Endometrial microvascular endothelial cells (primary cell): ENCODE results near the gene PTPRC. TPM values are rescaled to one million over a fixed set of nuclear protein-coding genes. Genes with fewer than 3 reads are reported as not detected.

Experiments
- in situ Hi-C: cut with HindIII; loops from 2 replicates; pipeline ENCODE4 v1.10.0; 2017; ENCODE audit warnings: low sequenced_read_pairs, low pct_unique_long_range_greater_than_20kb; ENCODE audit errors: inconsistent ontology term
- total RNA-seq: library from RNA; depleted of rRNA; stranded (reverse); fragments of >200 nt; gene quantifications from one replicate; pipeline ENCODE4 v1.2.3, GENCODE V29; 2015; ENCODE audit errors: inconsistent ontology term

Gene PTPRC
- total RNA-seq, 1 donor from 2014 or later, result not detected

GRCh38 chr1:198774421-198774820, 135.6 kb downstream of the PTPRC start:
- in situ Hi-C loops, result loop anchor here (25.0 kb wide), 2 partner anchors 138 to 338 kb away; no protein-coding TSS in a partner anchor

GRCh38 chr1:198775606-198776005, 136.8 kb downstream of the PTPRC start:
- in situ Hi-C loops, result no loop called here

GRCh38 chr1:198776602-198777029, 137.8 kb downstream of the PTPRC start:
- in situ Hi-C loops, result no loop called here

GRCh38 chr1:198778049-198778448, 139.2 kb downstream of the PTPRC start:
- in situ Hi-C loops, result no loop called here

GRCh38 chr1:198780376-198780775, 141.5 kb downstream of the PTPRC start:
- in situ Hi-C loops, result no loop called here

- in situ Hi-C loops, result no loop called here
These were observed 149.8 kb downstream of the PTPRC start for GRCh38 chr1:198788561-198789064.

- in situ Hi-C loops, result no loop called here
These were observed 154.9 kb downstream of the PTPRC start for GRCh38 chr1:198793714-198794113.

GRCh38 chr1:198794498-198794897, 155.7 kb downstream of the PTPRC start:
- in situ Hi-C loops, result no loop called here

GRCh38 chr1:198797656-198798055, 158.8 kb downstream of the PTPRC start:
- in situ Hi-C loops, result no loop called here

- in situ Hi-C loops, result no loop called here
These were observed 160.1 kb downstream of the PTPRC start for GRCh38 chr1:198798923-198799386.

- in situ Hi-C loops, result no loop called here
These were observed 166.8 kb downstream of the PTPRC start for GRCh38 chr1:198805498-198806151.

GRCh38 chr1:198806861-198807260, 168.0 kb downstream of the PTPRC start:
- in situ Hi-C loops, result no loop called here

Other genes with a start within 250 kb of the PTPRC start
- not detected for gene ATP6V1G3, start 98.4 kb upstream of the PTPRC start, total RNA-seq